Measurements from ENCODE around the gene STOX1. TPM values are rescaled to one million over a fixed set of nuclear protein-coding genes. Genes with fewer than 3 reads are reported as not detected.
A peak's percentile ranks its signal among the peaks of the same experiment; 100 is the strongest.
"Not testable (repeated sequence)": the region's sequence is repeated elsewhere in the genome, so short reads cannot be mapped to it uniquely, and the experiment has no call there.

Gene STOX1
- total RNA-seq, 1 experiment from 2014 or later, result 0.52 TPM

DNA sequence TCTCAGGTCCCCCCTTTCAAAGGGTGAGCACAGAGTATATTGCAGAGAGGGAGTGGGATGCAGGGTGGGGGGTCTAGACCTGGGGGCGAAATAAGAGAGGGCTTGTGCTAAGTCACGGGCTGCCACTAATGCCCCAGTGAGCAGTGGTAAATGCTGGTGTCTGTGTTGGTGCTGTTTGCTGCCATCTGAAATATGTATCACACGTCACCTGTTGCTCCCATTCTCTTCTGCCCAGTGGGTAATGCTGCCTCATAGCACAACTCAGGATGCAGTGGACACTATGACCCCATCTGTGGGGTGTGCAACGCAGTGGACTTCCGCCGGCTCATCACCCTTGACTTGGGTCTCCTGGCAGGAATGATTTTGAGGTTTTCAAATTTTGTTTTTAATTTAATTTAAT lies 2.6 kb downstream of the STOX1 start:
- no peak for DNase-seq (ENCODE audit: low spot score)

GRCh38 chr10:68831961-68832455 lies 4.7 kb downstream of the STOX1 start:
- no peak for DNase-seq (ENCODE audit: low spot score)

DNA sequence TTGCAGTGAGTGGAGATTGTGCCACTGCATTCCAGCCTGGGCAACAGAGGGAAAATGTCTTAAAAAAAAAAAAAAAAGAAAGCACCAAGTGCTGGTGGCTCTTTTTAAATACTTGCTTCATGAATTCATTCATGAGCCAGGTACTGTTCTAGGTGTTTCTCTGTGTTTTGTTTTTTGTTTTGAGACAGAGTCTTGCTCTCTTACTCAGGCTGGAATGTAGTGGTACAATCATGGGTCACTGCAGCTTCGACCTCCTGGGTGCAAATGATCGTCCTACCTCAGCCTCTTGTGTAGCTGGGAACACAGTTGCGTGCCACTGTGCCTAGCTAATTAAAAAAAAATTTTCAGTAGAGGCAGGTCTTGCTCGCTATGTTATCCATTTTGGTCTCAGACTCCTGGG lies 5.3 kb downstream of the STOX1 start:
- DNase-seq (ENCODE audit: low spot score), result no peak

DNA sequence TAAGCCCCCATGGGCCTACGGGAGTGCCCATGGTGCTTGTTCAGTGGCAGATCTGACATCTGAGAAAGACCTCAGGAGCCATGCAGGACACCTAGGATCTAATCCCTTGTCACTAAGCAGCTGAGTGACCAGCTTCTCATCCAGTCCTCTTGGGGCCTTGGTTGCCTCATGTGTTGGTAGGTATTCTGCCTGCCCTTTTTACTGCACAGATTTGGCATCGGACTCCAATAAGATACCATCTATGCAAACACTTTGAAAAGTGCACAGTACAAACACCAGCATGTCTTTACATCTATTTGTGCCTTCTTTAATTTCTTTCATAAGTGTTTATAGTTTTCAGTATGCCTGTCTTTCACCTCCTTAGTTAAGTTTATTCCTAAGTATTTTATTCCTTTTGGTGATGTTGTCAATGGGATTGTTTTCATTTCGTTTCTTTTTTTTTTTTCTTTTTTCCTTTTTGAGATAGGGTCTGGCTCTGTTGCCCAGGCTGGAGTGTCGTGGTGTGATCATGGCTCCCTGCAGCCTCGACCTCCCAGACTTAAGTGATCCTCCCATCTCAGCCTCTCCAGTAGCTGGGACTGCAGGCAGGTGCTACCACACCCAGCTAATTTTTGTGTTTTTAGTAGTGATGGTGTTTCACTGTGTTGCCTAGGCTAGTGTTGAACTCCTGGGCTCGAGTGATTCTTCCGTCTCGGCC lies 10.4 kb downstream of the STOX1 start:
- DNase-seq (ENCODE audit: low spot score), result no peak

GRCh38 chr10:68840650-68841049 lies 13.3 kb downstream of the STOX1 start:
- DNase-seq (ENCODE audit: low spot score), result not testable (repeated sequence)

- no peak for DNase-seq (ENCODE audit: low spot score)
Observed at GRCh38 chr10:68848281-68848680, 20.9 kb downstream of the STOX1 start.

DNA sequence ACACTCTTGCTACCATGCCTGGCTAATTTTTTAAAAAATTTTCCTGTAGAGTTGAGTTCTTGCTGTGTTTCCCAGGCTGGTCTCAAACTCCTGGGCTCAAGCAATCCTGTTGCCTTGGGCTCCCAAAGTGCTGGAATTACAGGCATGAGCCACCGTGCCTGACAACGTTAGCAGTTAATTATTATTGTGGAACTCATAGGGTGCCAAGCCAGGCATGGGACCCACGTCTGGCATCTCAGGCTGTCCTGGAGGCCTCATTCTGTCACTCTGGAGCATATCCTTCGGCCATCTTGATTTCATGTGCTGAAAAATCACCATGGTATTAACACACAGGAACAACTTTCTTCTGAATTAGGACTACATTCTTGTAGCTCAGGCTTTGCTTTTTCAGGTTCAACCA lies 21.5 kb downstream of the STOX1 start:
- no peak for DNase-seq (ENCODE audit: low spot score)

DNA sequence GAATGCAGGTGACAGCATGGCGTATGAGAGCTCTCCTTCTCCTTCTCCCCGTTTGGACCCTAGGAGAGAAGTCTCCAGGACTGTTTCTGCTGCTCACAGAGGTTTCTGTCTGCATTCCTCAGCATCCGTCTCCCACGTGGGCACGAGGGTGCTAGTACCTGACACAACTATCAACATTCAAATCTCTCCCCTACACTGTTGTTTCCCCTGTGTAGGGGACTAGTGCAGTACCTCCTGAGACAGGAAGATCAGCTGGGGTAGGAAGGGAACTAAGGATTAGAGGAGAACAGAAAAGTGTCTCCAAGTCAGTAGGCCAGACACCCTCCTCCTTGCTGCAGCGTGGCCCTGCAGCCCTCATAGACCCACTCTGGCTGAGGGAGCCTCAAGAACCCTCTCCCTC lies 29.0 kb downstream of the STOX1 start:
- no peak for DNase-seq (ENCODE audit: low spot score)

- DNase-seq (ENCODE audit: low spot score), result no peak
Observed at GRCh38 chr10:68857005-68857404, 29.7 kb downstream of the STOX1 start.

DNA sequence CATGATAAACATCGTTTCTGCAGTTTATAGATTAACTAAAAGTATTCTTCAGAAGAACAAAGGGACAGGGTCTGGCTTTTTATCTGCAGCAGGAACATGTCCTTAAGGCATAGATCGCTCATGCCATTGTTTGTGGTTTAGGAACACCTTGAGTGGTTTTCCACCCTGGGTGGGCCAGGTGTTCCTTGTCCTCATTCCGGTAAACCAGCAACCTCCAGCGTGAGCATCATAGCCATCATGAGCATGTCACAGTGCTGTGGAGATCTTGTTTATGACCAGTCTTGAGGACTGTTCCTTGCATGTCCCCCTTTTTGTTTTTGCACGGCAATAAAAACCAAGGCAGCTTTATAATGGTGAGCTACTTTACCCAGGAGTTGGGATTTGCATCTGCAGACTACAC lies 33.9 kb downstream of the STOX1 start:
- DNase-seq (ENCODE audit: low spot score), result no peak

DNA sequence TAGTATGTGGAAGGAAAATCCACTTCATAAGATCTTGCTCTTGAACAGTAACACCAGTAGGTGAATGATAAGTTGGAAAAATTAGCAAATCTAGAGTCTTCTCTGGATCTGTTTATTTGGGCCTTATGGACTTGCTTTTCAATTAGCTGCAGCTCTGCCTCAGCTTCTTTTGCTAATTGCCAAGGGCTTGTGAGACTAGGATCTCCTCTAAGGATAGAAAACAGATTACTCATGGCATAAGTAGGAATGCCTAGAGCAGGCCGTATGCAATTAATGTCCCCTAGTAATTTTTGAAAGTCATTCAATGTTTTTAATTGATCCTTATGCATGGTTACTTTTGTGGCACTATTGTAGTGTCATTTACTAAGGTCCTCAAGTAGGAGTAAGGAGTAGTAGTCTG lies 37.3 kb downstream of the STOX1 start:
- no peak for DNase-seq (ENCODE audit: low spot score)

DNA sequence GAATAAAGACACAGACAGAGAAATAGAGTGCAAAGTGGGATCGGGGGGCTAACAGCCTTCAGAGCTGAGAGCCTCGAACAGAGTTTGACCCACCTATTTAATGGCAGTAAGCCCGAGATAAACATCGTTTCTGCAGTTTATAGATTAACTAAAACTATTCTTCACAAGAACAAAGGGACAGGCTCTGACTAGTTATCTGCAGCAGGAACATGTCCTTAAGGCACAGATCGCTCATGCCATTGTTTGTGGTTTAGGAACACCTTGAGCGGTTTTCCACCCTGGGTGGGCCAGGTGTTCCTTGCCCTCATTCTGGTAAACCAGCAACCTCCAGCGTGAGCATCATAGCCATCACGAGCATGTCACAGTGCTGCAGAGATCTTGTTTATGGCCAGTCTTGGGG lies 40.8 kb downstream of the STOX1 start:
- DNase-seq (ENCODE audit: low spot score), result not testable (repeated sequence)

- DNase-seq (ENCODE audit: low spot score), result no peak
Observed at GRCh38 chr10:68869623-68870022, 42.3 kb downstream of the STOX1 start.

DNA sequence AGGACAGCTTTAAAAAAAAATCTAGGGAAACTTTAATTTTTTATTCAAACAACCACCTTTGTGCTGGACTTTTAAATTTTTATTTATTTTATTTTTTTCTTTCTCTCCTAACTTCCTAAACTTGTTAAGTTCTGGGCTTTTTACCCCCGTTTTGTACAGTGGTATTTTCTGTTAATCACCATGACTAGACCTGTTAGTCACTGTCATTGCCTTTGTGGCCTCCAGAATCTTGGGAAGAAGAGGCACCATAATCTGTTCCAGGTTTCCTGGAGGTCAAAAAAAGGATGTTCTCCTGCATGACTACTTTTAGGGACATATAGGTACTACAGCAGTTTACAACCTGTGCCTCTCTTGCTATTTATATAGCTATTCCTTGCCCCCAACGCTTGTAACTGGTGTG lies 42.7 kb downstream of the STOX1 start:
- no peak for DNase-seq (ENCODE audit: low spot score)

GRCh38 chr10:68870545-68871104 lies 43.3 kb downstream of the STOX1 start:
- no peak for DNase-seq (ENCODE audit: low spot score)

GRCh38 chr10:68871105-68871711 lies 43.9 kb downstream of the STOX1 start:
- peak; percentile 11 for DNase-seq (ENCODE audit: low spot score)

- DNase-seq (ENCODE audit: low spot score), result peak; percentile 86
Observed at GRCh38 chr10:68871731-68872342, 44.5 kb downstream of the STOX1 start.

- DNase-seq (ENCODE audit: low spot score), result no peak
Observed at GRCh38 chr10:68876246-68877138, 49.2 kb downstream of the STOX1 start.

- DNase-seq (ENCODE audit: low spot score), result no peak
Observed at GRCh38 chr10:68877482-68878110, 50.3 kb downstream of the STOX1 start.

DNA sequence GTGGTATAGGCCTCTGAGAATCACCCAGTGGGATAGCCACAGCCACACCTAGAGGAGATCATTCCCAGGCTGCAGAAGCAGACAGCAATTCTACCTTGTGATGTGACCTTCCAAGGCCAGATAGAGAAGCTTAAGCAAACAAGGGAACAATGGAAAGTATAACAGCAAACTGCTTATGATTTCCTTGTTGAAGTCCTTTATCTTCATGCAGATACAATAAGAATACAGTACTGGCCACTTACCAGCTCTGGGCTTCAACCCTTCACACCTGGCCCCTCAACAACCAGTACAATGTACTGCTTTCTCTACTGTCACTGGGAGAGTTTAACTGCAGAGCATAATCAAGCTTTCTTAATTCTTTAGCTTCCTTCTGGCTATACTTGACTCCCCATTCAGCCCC lies 51.2 kb downstream of the STOX1 start:
- no peak for DNase-seq (ENCODE audit: low spot score)

- no peak for DNase-seq (ENCODE audit: low spot score)
Observed at GRCh38 chr10:68879628-68880027, 52.3 kb downstream of the STOX1 start.
